Measurements from ENCODE around the gene P2RY14. TPM values are rescaled to one million over a fixed set of nuclear protein-coding genes. Genes with fewer than 3 reads are reported as not detected.
A peak's percentile ranks its signal among the peaks of the same experiment; 100 is the strongest.

P2RY14 gene
- total and polyA plus RNA-seq, 10 of the 15 experiments (the other 5 are each of a cell fraction or from before 2014, with no cell fraction given): 0.06 to 0.37 (median 0.28) TPM; not detected in 7

- Histone ChIP-seq H3K9ac (ENCODE audit: control insufficient read depth, insufficient read depth, low read length) (no peak overlapping the region), H3K9me3 (replicated peaks; ENCODE audit: control insufficient read depth, insufficient read depth, low read length) (no peaks in the 10 kb centered on the region), H4K20me1 (ENCODE audit: control insufficient read depth, insufficient read depth) (no peaks in the 10 kb centered on the region), H3K36me3 (ENCODE audit: control insufficient read depth in 2 of 2, insufficient read depth in 2 of 2, low read length in 1 of 2) (no peaks in the 10 kb centered on the region), H2AFZ (ENCODE audit: control insufficient read depth, low read depth, low read length) (no peak overlapping the region), H3K4me1 (ENCODE audit: control insufficient read depth, insufficient read depth, low read length) (no peaks in the 10 kb centered on the region), H3K4me3 (no peak overlapping the region), H3K4me2 (ENCODE audit: control insufficient read depth, insufficient read depth) (no peak overlapping the region), H3K79me2 (ENCODE audit: control insufficient read depth, insufficient read depth, low read length) (no peaks in the 10 kb centered on the region), H3K27me3 (replicated peaks in 1 of 2; ENCODE audit: control insufficient read depth in 2 of 2, insufficient read depth in 2 of 2, low read length in 1 of 2) (no peaks in the 10 kb centered on the region; a peak in 1 of 4 replicates), H3K27ac (ENCODE audit: control insufficient read depth, insufficient read depth) (no peak overlapping the region)
- CTCF ChIA-PET: no interaction called here
- no TSS peak for BruUV-seq (replicated peaks)
- TF ChIP-seq HSF1 (IDR thresholded peaks at IDR 0.05; ENCODE audit: low read depth, low read length) (no peak), KAT2A (conservative IDR thresholded peaks at IDR 0.05; ENCODE audit: control insufficient read depth, low read depth, low read length) (no peak), SPI1 (IDR thresholded peaks at IDR 0.05; ENCODE audit: borderline replicate concordance, insufficient read depth, low read depth, low read length) (no peak), MLLT1 (IDR thresholded peaks at IDR 0.05) (no peak)
- in situ Hi-C loops (cut with MboI): no loop called here
- SMC1A ChIA-PET (ENCODE audit: uncharacterized antibody, unreplicated experiment): no interaction called here
- RAD21 ChIA-PET (ENCODE audit: unreplicated experiment): no interaction called here
- intact Hi-C loops (cut with micrococcal nuclease; ENCODE audit: unreplicated experiment): no loop called here
- no peak for DNase-seq (ENCODE audit: low read depth, low spot score)
- POLR2A ChIA-PET: no interaction called here
- 52% methylated on average over 2 of the region's 2 CpGs for WGBS (ENCODE audit: insufficient coverage, insufficient replicate concordance, low lambda C conversion rate, missing lambda C conversion rate)
- ATAC-seq: no peak
- peak; percentile 41 for FAIRE-seq
Measured at GRCh38 chr3:151315136-151315535, 36.8 kb upstream of the P2RY14 start.

GRCh38 chr3:151314593-151314992 lies 36.3 kb upstream of the P2RY14 start:
- Histone ChIP-seq H3K4me2 (ENCODE audit: control insufficient read depth, insufficient read depth) (no peak overlapping the region), H3K27ac (ENCODE audit: control insufficient read depth, insufficient read depth) (no peak overlapping the region), H3K4me3 (no peak overlapping the region), H3K9ac (ENCODE audit: control insufficient read depth, insufficient read depth, low read length) (no peak overlapping the region), H3K36me3 (ENCODE audit: control insufficient read depth in 2 of 2, insufficient read depth in 2 of 2, low read length in 1 of 2) (no peaks in the 10 kb centered on the region), H4K20me1 (ENCODE audit: control insufficient read depth, insufficient read depth) (no peaks in the 10 kb centered on the region), H3K27me3 (replicated peaks in 1 of 2; ENCODE audit: control insufficient read depth in 2 of 2, insufficient read depth in 2 of 2, low read length in 1 of 2) (no peaks in the 10 kb centered on the region; a peak in 1 of 4 replicates), H3K9me3 (replicated peaks; ENCODE audit: control insufficient read depth, insufficient read depth, low read length) (no peaks in the 10 kb centered on the region), H3K4me1 (ENCODE audit: control insufficient read depth, insufficient read depth, low read length) (no peaks in the 10 kb centered on the region), H2AFZ (ENCODE audit: control insufficient read depth, low read depth, low read length) (no peak overlapping the region), H3K79me2 (ENCODE audit: control insufficient read depth, insufficient read depth, low read length) (no peaks in the 10 kb centered on the region)
- in situ Hi-C loops (cut with MboI): no loop called here
- intact Hi-C loops (cut with micrococcal nuclease; ENCODE audit: unreplicated experiment): no loop called here
- no peak for TF ChIP-seq CBX3 (IDR thresholded peaks at IDR 0.05; ENCODE audit: borderline replicate concordance, low read depth)
- TF ChIP-seq HDAC6 (IDR thresholded peaks at IDR 0.05; ENCODE audit: unreplicated experiment): no peak
- no peak for TF ChIP-seq EZH2 (IDR thresholded peaks at IDR 0.05; ENCODE audit: borderline replicate concordance, control insufficient read depth, low read depth, low read length)
- TF ChIP-seq MXI1 (IDR thresholded peaks at IDR 0.05; ENCODE audit: low read depth, low read length): no peak
- TF ChIP-seq ZBTB11 (CRISPR knock-in tag; IDR thresholded peaks at IDR 0.05): no peak
- ChIA-PET POLR2A (no interaction called here), CTCF (no interaction called here), SMC1A (ENCODE audit: uncharacterized antibody, unreplicated experiment) (no interaction called here), RAD21 (ENCODE audit: unreplicated experiment) (no interaction called here)
- BruUV-seq (replicated peaks): no TSS peak
- no peak for ATAC-seq
- WGBS (ENCODE audit: insufficient coverage, insufficient replicate concordance, low lambda C conversion rate, missing lambda C conversion rate): 55% methylated on average over 5 of the region's 5 CpGs
- no peak for FAIRE-seq
- DNase-seq (ENCODE audit: low read depth, low spot score): no peak

Measured in GM12878 (cell line).